HEK293 (cell line): ENCODE measurements around the gene FIGN.

Experiments
- CTCF ChIA-PET: fragments of 350-600 bp; formaldehyde crosslinking; extraction: SDS; loops from one replicate; lab custom pipeline; 2021; ENCODE audit warnings: antibody characterized with exemption; lab: Yijun Ruan, JAX
- POLR2A ChIA-PET: fragments of 300-600 bp; formaldehyde crosslinking; extraction: SDS; loops from one replicate; lab custom pipeline; 2020; ENCODE audit warnings: antibody characterized with exemption, inconsistent platforms; lab: Yijun Ruan, JAX
- H3K27ac ChIP-seq: fragments of 200-500 bp; sonication (Bioruptor generic); 2 replicates; pipeline ENCODE4 v1.5.1; 2014; ENCODE audit warnings: low read depth, low read length, control low read depth, inconsistent platforms; ENCODE audit errors: extremely low read depth
- H3K36me3 ChIP-seq, 2 experiments: fragments of 200-500 bp in 1 of 2; sonication (Bioruptor generic) in 1 of 2; 1 replicate in 1 of 2; 2 replicates in 1 of 2; pipeline ENCODE4 v1.5.1; 2014 to 2017; ENCODE audit warnings: inconsistent platforms in 2 of 2, low read length in 2 of 2; ENCODE audit not compliant: control insufficient read depth in 2 of 2, insufficient read depth in 1 of 2
- H3K4me1 ChIP-seq: fragments of 200-500 bp; sonication (Bioruptor generic); 2 replicates; pipeline ENCODE4 v1.5.1; 2014; ENCODE audit warnings: mild to moderate bottlenecking, low read length, inconsistent platforms; ENCODE audit not compliant: control insufficient read depth, insufficient read depth
- H3K4me3 ChIP-seq: 2 replicates; pipeline ENCODE4 v1.5.1; 2011; ENCODE audit warnings: low read depth, mild to moderate bottlenecking, control low read depth, low read length, moderate library complexity
- H3K9me3 ChIP-seq: fragments of 200-500 bp; sonication (Bioruptor generic); 2 replicates; pipeline ENCODE4 v1.5.1; 2014; ENCODE audit warnings: low read depth, low read length, inconsistent platforms; ENCODE audit not compliant: control insufficient read depth, insufficient read depth
- GLI4 ChIP-seq: fragments of 450-650 bp; formaldehyde crosslinking; IDR thresholded peaks from 2 replicates; pipeline ENCODE4 v1.5.1; 2016; ENCODE audit warnings: missing biosample characterization, missing genetic modification characterization
- HOXA7 ChIP-seq: sonication (generic); formaldehyde crosslinking; IDR thresholded peaks from 2 replicates; pipeline ENCODE4 v1.8.1; 2022; ENCODE audit warnings: missing genetic modification reagents, borderline replicate concordance
- KLF1 ChIP-seq: fragments of 450-650 bp; formaldehyde crosslinking; IDR thresholded peaks from 2 replicates; pipeline ENCODE4 v1.5.1; 2016; ENCODE audit warnings: missing biosample characterization, missing genetic modification characterization
- MEIS1 ChIP-seq: sonication (generic); formaldehyde crosslinking; IDR thresholded peaks from 2 replicates; pipeline ENCODE4 v1.8.1; 2022; ENCODE audit warnings: missing genetic modification reagents, mild to moderate bottlenecking, borderline replicate concordance
- MYNN ChIP-seq: fragments of 450-650 bp; formaldehyde crosslinking; IDR thresholded peaks from 2 replicates; pipeline ENCODE4 v1.5.1; 2016; ENCODE audit warnings: missing biosample characterization, missing genetic modification characterization, borderline replicate concordance
- WT1 ChIP-seq: fragments of 450-650 bp; formaldehyde crosslinking; IDR thresholded peaks from 2 replicates; pipeline ENCODE4 v1.5.1; 2016; ENCODE audit warnings: missing biosample characterization, missing genetic modification characterization
- ZBTB20 ChIP-seq: fragments of 450-650 bp; formaldehyde crosslinking; IDR thresholded peaks from 2 replicates; pipeline ENCODE4 v1.5.1; 2016; ENCODE audit warnings: missing biosample characterization, missing genetic modification characterization
- ZBTB48 ChIP-seq: fragments of 450-650 bp; formaldehyde crosslinking; IDR thresholded peaks from 2 replicates; pipeline ENCODE4 v1.5.1; 2016; ENCODE audit warnings: missing biosample characterization, missing genetic modification characterization
- ZBTB8A ChIP-seq: fragments of 450-650 bp; formaldehyde crosslinking; IDR thresholded peaks from 2 replicates; pipeline ENCODE4 v1.5.1; 2016; ENCODE audit warnings: missing biosample characterization, missing genetic modification characterization
- ZIC2 ChIP-seq: fragments of 450-650 bp; formaldehyde crosslinking; IDR thresholded peaks from 2 replicates; pipeline ENCODE4 v1.5.1; 2016; ENCODE audit warnings: missing biosample characterization, missing genetic modification characterization
- ZNF121 ChIP-seq: fragments of 450-650 bp; formaldehyde crosslinking; IDR thresholded peaks from 2 replicates; pipeline ENCODE4 v1.5.1; 2016; ENCODE audit warnings: missing biosample characterization, missing genetic modification characterization
- ZNF521 ChIP-seq: fragments of 450-650 bp; formaldehyde crosslinking; IDR thresholded peaks from 2 replicates; pipeline ENCODE4 v1.5.1; 2017; ENCODE audit warnings: missing biosample characterization, mild to moderate bottlenecking, missing genetic modification characterization
- ZNF549 ChIP-seq: fragments of 450-650 bp; IDR thresholded peaks from 2 replicates; pipeline ENCODE4 v1.5.1; 2018; ENCODE audit warnings: missing biosample characterization, missing genetic modification characterization, mild to moderate bottlenecking, inconsistent platforms, moderate library complexity
- ZNF585B ChIP-seq: fragments of 450-650 bp; formaldehyde crosslinking; IDR thresholded peaks from 2 replicates; pipeline ENCODE4 v1.5.1; 2016; ENCODE audit warnings: missing biosample characterization, missing genetic modification characterization
- ZNF623 ChIP-seq: fragments of 450-650 bp; formaldehyde crosslinking; IDR thresholded peaks from 2 replicates; pipeline ENCODE4 v1.5.1; 2016; ENCODE audit warnings: missing biosample characterization, missing genetic modification characterization
- ZNF843 ChIP-seq: fragments of 450-650 bp; formaldehyde crosslinking; IDR thresholded peaks from 2 replicates; pipeline ENCODE4 v1.5.1; 2016; ENCODE audit warnings: missing biosample characterization, missing genetic modification characterization
- TF ChIP-seq, protein P1 (sequence below): IDR thresholded peaks from 2 replicates; pipeline ENCODE4 v1.6.1; 2011; ENCODE audit warnings: mild to moderate bottlenecking, low read depth, low read length, borderline replicate concordance
- TF ChIP-seq, protein P2 (sequence below): fragments of 450-650 bp; formaldehyde crosslinking; IDR thresholded peaks from 2 replicates; pipeline ENCODE4 v1.5.1; 2016; ENCODE audit warnings: missing biosample characterization, missing genetic modification characterization
- TF ChIP-seq, protein P3 (sequence below): fragments of 450-650 bp; formaldehyde crosslinking; IDR thresholded peaks from 2 replicates; pipeline ENCODE4 v1.5.1; 2016; ENCODE audit warnings: missing biosample characterization, missing genetic modification characterization
- TF ChIP-seq, protein P4 (sequence below): fragments of 450-650 bp; formaldehyde crosslinking; IDR thresholded peaks from 2 replicates; pipeline ENCODE4 v1.5.1; 2017; ENCODE audit warnings: missing biosample characterization, missing genetic modification characterization
- TF ChIP-seq, protein P5 (sequence below): fragments of 450-650 bp; formaldehyde crosslinking; IDR thresholded peaks from 2 replicates; pipeline ENCODE4 v1.5.1; 2016; ENCODE audit warnings: missing biosample characterization, missing genetic modification characterization, low read depth

Gene FIGN

GRCh38 chr2:163717993-163718680 lies 17.7 kb downstream of the FIGN start:
- CTCF ChIA-PET, result interaction anchor here (0.7 kb wide), 2 partner anchors 160 to 240 kb away, joined by 3 read pairs; no protein-coding TSS in a partner anchor
- POLR2A ChIA-PET, result no interaction called here
- TF ChIP-seq, protein P1, sequence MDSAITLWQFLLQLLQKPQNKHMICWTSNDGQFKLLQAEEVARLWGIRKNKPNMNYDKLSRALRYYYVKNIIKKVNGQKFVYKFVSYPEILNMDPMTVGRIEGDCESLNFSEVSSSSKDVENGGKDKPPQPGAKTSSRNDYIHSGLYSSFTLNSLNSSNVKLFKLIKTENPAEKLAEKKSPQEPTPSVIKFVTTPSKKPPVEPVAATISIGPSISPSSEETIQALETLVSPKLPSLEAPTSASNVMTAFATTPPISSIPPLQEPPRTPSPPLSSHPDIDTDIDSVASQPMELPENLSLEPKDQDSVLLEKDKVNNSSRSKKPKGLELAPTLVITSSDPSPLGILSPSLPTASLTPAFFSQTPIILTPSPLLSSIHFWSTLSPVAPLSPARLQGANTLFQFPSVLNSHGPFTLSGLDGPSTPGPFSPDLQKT, result no peak
- TF ChIP-seq, protein P2, sequence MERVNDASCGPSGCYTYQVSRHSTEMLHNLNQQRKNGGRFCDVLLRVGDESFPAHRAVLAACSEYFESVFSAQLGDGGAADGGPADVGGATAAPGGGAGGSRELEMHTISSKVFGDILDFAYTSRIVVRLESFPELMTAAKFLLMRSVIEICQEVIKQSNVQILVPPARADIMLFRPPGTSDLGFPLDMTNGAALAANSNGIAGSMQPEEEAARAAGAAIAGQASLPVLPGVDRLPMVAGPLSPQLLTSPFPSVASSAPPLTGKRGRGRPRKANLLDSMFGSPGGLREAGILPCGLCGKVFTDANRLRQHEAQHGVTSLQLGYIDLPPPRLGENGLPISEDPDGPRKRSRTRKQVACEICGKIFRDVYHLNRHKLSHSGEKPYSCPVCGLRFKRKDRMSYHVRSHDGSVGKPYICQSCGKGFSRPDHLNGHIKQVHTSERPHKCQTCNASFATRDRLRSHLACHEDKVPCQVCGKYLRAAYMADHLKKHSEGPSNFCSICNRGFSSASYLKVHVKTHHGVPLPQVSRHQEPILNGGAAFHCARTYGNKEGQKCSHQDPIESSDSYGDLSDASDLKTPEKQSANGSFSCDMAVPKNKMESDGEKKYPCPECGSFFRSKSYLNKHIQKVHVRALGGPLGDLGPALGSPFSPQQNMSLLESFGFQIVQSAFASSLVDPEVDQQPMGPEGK (tag by site-specific recombination), result no peak
- TF ChIP-seq, protein P3, sequence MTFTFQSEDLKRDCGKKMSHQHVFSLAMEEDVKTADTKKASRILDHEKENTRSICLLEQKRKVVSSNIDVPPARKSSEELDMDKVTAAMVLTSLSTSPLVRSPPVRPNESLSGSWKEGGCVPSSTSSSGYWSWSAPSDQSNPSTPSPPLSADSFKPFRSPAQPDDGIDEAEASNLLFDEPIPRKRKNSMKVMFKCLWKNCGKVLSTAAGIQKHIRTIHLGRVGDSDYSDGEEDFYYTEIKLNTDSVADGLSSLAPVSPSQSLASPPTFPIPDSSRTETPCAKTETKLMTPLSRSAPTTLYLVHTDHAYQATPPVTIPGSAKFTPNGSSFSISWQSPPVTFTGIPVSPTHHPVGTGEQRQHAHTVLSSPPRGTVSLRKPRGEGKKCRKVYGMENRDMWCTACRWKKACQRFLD (tag by site-specific recombination), result no peak
- no peak for TF ChIP-seq ZBTB8A (tag by site-specific recombination)
- TF ChIP-seq ZBTB20 (tag by site-specific recombination), result no peak
- TF ChIP-seq ZIC2, result no peak
- no peak for TF ChIP-seq ZNF585B (tag by site-specific recombination)
- TF ChIP-seq MEIS1 (CRISPR knock-in tag), result no peak
- TF ChIP-seq ZNF521 (tag by site-specific recombination), result no peak
- TF ChIP-seq WT1 (tag by site-specific recombination), result no peak
- no peak for TF ChIP-seq ZNF843
- TF ChIP-seq, protein P4, sequence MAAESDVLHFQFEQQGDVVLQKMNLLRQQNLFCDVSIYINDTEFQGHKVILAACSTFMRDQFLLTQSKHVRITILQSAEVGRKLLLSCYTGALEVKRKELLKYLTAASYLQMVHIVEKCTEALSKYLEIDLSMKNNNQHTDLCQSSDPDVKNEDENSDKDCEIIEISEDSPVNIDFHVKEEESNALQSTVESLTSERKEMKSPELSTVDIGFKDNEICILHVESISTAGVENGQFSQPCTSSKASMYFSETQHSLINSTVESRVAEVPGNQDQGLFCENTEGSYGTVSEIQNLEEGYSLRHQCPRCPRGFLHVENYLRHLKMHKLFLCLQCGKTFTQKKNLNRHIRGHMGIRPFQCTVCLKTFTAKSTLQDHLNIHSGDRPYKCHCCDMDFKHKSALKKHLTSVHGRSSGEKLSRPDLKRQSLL, result no peak
- TF ChIP-seq HOXA7 (CRISPR knock-in tag), result no peak
- TF ChIP-seq GLI4, result no peak
- no peaks in the 10 kb centered on the region for H3K36me3 ChIP-seq
- H3K4me3 ChIP-seq, result no peak overlapping the region
- no peaks in the 10 kb centered on the region for H3K9me3 ChIP-seq
- H3K27ac ChIP-seq, result no peak overlapping the region; the same call in 1 of the 2 replicates
- H3K4me1 ChIP-seq, result peaks cover 32% of the 10 kb centered on the region

DNA sequence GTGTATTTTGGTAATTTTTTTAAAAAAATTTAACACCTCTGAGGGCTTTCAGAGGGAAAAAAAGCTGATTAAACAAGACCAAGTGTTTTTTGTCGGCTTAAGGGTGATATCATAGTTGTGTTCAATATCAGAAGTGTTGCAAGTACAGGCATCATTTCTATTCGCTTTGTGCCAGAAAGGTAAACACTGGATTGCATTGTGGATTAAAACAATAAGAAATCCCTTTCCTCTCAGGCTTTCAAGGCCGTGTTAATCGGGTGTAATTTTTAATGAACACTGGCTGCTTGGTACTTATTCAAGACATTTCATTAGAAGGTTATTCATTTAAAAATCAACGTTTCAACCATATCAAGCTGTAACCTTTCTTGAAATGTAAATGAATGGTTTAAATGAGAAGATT lies 18.3 kb downstream of the FIGN start:
- Histone ChIP-seq H3K27ac (no peak overlapping the region; the same call in 1 of the 2 replicates), H3K9me3 (no peaks in the 10 kb centered on the region), H3K4me3 (no peak overlapping the region)
- CTCF ChIA-PET, result interaction anchor here (0.7 kb wide), 3 partner anchors 87 to 240 kb away, joined by 3 read pairs; no protein-coding TSS in a partner anchor
- TF ChIP-seq MYNN (no peak), ZBTB48 (tag by site-specific recombination) (no peak), ZNF121 (no peak), KLF1 (tag by site-specific recombination) (no peak), ZNF549 (tag by site-specific recombination) (no peak), ZNF623 (no peak)
- TF ChIP-seq, protein P5, sequence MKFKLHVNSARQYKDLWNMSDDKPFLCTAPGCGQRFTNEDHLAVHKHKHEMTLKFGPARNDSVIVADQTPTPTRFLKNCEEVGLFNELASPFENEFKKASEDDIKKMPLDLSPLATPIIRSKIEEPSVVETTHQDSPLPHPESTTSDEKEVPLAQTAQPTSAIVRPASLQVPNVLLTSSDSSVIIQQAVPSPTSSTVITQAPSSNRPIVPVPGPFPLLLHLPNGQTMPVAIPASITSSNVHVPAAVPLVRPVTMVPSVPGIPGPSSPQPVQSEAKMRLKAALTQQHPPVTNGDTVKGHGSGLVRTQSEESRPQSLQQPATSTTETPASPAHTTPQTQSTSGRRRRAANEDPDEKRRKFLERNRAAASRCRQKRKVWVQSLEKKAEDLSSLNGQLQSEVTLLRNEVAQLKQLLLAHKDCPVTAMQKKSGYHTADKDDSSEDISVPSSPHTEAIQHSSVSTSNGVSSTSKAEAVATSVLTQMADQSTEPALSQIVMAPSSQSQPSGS (tag by site-specific recombination), result 0 out of 2 replicates have a peak, but pooled peaks have one; percentile 8
- TF ChIP-seq, all 188 proteins: peak for 1
- Histone ChIP-seq H3K36me3 (no peaks in the 10 kb centered on the region), H3K4me1 (peaks cover 32% of the 10 kb centered on the region)
- POLR2A ChIA-PET, result no interaction called here
